GM21619 (cell line): ENCODE results near the gene ITSN2.
A peak's percentile ranks its signal among the peaks of the same experiment; 100 is the strongest.

ENCODE experiments used
- ATAC-seq: cut with Tn5 transposase; IDR thresholded peaks from one replicate; pipeline ENCODE4 v1.9.1; 2021; ENCODE audit not compliant: unreplicated experiment

Gene ITSN2

GRCh38 chr2:24337890-24338289 is 22.4 kb downstream of the ITSN2 start:
- no peak for ATAC-seq

- ATAC-seq: no peak
These were observed 23.5 kb downstream of the ITSN2 start for GRCh38 chr2:24336811-24337210.

DNA sequence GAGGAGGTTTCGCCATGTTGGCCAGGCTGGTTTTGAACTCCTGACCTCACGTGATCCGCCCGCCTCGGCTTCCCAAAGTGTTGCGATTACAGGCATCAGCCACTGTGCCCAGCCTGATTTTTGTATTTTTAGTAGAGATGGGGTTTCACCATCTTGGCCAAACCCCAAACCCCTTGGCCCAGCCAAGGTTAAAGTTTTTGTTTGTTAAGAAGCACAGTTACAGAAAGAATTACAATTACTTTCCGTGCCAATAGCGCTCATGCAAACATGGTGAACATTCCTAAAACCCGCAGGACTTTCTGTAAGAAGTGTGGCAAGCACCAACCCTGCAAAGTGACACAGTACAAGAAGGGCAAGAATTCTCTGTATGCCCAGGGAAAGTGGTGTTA is 26.1 kb downstream of the ITSN2 start:
- no peak for ATAC-seq

GRCh38 chr2:24332791-24333540 is 27.4 kb downstream of the ITSN2 start:
- ATAC-seq: no peak

DNA sequence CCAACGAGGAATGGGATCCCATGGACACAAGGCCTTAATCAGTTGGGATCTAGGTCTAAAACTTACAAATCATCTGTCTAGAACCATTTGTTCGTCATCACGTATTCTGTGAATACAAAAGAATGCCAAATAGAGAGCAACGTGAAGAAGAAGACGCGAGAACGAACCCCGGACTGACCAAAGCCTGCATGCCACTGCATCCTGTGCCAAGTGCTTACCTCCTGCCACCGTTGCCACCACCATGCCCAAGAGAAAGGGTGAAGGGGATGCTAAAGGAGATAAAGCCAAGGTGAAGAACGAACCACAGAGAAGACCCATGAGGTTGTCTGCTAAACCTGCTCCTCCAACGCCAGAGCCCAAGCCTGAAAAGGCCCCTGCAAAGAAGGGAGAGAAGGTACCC is 30.2 kb downstream of the ITSN2 start:
- no peak for ATAC-seq

- no peak for ATAC-seq
These were observed 30.6 kb downstream of the ITSN2 start for GRCh38 chr2:24329700-24330099.

DNA sequence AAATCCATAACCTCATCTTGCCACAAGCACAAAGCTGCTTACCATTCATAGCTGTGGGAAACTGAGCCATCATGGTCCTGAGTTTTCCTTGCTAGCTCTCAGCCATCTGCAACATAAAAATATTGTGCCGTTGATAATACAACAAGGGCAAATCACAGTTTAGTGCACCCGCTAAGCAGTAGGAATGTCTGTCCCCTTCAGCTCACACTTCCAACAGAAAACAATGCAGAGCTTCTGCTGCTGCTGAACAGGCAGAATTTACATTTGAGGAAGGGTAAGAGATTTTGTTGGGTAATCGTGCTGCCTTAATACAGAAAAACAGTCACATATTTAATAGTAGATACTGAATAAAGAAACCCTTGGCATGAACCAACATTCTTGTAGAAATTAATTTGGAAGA is 32.3 kb downstream of the ITSN2 start:
- ATAC-seq: no peak

DNA sequence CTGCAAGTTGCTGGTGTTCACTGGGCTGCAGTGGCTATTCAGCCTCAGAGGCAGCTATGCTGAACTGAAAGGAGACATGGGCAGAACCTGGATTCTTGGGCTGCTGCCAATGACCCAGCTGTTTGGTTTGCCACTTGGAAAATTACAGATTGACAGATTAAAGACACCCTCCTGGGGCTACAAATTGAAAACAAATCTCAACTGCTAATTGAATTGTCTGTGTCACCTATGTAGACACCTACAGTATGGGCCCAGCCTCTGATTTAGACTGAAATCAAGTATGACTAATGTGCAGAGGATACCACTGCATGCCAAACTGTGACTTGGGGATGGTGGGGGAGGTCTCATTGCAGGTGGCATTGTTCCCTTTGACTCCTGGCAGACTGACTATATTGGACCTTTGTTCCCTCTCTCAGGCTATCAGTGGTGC is 42.8 kb downstream of the ITSN2 start:
- ATAC-seq: no peak

- ATAC-seq: peak; percentile 60
These were observed 44.7 kb downstream of the ITSN2 start for GRCh38 chr2:24315669-24316068.

DNA sequence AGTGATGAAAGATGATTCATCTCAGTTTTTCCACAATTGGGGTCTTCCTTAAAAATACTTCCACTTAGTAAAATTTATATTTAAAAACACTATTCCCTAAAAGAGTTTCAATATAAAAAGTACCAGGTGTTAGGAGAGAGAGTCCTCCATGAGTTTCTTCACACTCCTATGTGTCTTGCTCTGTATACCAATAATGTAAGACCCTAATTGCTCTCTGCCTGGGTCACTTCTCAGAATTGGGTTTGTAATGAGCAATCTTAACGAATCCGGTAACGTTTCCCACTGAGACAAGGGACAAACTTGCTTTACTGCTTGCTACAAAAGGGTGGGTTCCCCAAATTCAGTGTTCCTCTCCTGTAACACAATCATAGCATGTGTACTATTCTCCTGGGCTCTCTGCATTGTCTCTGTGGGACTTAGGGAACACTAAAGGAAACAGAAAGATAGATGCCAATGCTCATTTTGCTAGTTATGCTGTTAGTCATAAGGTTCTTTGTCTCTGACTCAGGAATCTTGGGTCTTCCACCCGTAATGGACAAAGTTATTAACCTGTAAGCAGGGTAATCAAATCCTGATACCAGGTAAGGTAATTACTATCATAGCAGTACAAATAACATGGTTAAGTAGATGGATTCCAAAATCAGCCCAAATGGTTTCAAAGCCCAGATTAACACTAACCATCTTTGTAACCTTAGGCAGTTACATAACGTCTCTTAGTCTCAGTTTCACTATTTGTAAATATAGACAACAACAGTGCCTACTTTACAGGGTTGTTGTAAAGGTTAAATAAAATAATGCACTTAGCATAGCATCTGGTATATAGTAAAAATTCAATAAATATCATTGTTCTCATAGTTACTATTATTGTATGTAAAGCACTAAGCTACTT is 46.3 kb downstream of the ITSN2 start:
- ATAC-seq: no peak

- no peak for ATAC-seq
These were observed 52.4 kb downstream of the ITSN2 start for GRCh38 chr2:24307961-24308360.

DNA sequence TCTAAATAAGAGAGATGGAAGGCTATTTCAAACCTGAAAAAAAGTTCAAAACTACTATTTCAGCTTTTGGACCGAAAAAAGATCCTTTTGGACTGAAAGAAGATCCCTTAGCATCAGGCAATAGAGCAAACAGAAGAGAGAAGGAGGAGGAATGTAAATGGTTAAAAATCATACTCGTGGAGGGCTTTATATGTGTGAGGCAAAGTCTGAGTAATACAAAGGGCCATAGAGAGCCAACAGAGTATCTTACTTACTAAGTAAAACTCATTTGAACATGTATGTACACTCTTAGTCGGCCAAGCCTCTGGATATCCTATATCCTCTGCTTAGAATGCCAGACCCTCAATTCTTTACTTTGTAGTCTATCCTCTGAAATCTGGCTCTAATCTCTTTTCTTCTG is 55.7 kb downstream of the ITSN2 start:
- no peak for ATAC-seq

DNA sequence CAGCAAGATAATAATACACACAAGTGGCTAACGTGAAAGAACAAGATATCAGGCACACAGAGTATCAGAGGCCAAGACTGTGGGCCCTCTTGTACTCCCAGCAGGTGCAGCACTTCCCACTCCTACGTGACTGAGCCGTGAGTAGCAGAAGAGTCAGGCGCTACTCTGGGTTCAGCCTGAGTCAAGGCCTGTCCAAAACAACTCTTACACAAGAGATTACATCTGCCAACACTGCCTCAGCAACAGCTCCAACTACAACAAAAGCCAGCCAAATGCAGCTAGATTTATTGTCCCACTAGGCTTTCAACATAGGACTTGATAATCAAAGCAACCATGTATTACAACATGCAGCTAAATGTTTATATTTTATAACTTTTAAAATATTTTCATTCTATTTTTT is 56.2 kb downstream of the ITSN2 start:
- ATAC-seq: no peak

DNA sequence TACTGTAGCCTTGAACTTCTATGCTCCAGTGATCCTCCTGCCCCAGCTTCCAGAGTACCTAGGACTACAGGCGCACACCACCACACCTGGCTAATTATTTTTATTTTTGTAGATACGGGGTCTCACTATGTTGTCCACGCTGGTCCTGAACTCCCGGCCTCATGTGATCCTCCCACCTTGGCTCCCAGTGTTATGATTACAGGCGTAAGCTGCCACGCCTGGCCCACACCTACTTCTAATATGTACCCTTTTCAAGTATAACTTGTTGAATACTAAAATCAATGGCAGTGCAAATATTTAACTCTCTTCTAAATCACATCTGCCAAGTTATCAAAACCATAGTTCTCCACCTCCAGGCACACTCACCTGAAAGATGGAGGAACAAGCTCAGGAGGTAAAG is 58.7 kb downstream of the ITSN2 start:
- no peak for ATAC-seq

- no peak for ATAC-seq
These were observed 62.7 kb downstream of the ITSN2 start for GRCh38 chr2:24297663-24298062.

- ATAC-seq: no peak
These were observed 73.2 kb downstream of the ITSN2 start for GRCh38 chr2:24287171-24287570.

- no peak for ATAC-seq
These were observed 74.7 kb downstream of the ITSN2 start for GRCh38 chr2:24285484-24286152.

GRCh38 chr2:24280645-24281044 is 79.7 kb downstream of the ITSN2 start:
- ATAC-seq: no peak

- no peak for ATAC-seq
These were observed 80.2 kb downstream of the ITSN2 start for GRCh38 chr2:24280161-24280560.

GRCh38 chr2:24276349-24276899 is 83.9 kb downstream of the ITSN2 start:
- no peak for ATAC-seq

DNA sequence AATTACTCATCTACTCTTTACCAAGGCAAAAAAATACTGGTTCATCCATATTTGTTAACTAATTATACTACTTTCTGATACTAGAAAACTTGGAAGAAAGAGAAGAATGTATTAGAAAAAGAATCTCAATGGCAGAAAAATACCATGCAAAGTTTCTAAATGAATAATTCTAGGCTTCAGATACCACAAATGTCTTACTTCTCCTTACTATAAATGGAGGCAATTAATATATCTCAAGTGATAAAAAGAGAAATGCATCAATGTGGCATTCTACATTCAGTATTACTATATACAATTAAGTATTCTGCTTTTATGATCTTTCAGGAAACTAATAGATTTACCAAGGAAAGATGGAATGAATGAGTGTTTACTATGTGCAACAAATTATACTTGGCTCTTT is 85.5 kb downstream of the ITSN2 start:
- ATAC-seq: no peak
